Measurements from ENCODE around the gene OR6J1.

GRCh38 chr14:22627506-22628263 is 16.5 kb downstream of the OR6J1 start:
- TF ChIP-seq, protein P1, sequence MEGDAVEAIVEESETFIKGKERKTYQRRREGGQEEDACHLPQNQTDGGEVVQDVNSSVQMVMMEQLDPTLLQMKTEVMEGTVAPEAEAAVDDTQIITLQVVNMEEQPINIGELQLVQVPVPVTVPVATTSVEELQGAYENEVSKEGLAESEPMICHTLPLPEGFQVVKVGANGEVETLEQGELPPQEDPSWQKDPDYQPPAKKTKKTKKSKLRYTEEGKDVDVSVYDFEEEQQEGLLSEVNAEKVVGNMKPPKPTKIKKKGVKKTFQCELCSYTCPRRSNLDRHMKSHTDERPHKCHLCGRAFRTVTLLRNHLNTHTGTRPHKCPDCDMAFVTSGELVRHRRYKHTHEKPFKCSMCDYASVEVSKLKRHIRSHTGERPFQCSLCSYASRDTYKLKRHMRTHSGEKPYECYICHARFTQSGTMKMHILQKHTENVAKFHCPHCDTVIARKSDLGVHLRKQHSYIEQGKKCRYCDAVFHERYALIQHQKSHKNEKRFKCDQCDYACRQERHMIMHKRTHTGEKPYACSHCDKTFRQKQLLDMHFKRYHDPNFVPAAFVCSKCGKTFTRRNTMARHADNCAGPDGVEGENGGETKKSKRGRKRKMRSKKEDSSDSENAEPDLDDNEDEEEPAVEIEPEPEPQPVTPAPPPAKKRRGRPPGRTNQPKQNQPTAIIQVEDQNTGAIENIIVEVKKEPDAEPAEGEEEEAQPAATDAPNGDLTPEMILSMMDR (IDR thresholded peaks at IDR 0.05) = no peak
- no peak for TF ChIP-seq POLR2AphosphoS5 (IDR thresholded peaks at IDR 0.05)
- no peak for TF ChIP-seq EP300 (IDR thresholded peaks at IDR 0.05)
